ENCODE results near the gene AADACL2.

- TF ChIP-seq CTCF (IDR thresholded peaks at IDR 0.05), result no peak
- TF ChIP-seq EZH2 (IDR thresholded peaks at IDR 0.05; ENCODE audit: borderline replicate concordance, insufficient read depth, low read depth, low read length, poor library complexity, severe bottlenecking), result no peak
Measured at GRCh38 chr3:151766454-151766853, 32.7 kb downstream of the AADACL2 start.

Measured in B cell (primary cell).